Measurements from ENCODE around the gene TENT5C.

TENT5C gene

DNA sequence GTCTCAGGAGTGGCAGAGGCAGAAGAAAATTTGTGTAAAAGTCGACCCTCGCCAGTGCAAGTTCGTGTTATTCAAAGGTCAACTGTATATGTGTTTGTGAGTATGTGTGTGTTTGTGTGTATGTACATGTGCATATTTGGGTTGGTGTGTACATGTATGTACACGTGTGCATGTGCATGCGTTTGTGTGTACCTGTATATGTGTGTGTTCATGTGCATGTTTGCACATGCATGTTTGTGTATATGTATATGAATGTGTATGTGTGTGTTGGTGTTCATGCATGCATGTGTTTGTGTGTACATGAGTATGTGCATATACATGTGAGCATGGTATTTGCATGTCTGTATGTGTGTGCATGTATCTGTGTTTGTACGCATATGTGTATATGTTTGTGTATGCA, 21.7 kb upstream of the TENT5C start:
- no peak for TF ChIP-seq EZH2phosphoT487 (IDR thresholded peaks at IDR 0.05; ENCODE audit: borderline replicate concordance)
- TF ChIP-seq, protein P1, sequence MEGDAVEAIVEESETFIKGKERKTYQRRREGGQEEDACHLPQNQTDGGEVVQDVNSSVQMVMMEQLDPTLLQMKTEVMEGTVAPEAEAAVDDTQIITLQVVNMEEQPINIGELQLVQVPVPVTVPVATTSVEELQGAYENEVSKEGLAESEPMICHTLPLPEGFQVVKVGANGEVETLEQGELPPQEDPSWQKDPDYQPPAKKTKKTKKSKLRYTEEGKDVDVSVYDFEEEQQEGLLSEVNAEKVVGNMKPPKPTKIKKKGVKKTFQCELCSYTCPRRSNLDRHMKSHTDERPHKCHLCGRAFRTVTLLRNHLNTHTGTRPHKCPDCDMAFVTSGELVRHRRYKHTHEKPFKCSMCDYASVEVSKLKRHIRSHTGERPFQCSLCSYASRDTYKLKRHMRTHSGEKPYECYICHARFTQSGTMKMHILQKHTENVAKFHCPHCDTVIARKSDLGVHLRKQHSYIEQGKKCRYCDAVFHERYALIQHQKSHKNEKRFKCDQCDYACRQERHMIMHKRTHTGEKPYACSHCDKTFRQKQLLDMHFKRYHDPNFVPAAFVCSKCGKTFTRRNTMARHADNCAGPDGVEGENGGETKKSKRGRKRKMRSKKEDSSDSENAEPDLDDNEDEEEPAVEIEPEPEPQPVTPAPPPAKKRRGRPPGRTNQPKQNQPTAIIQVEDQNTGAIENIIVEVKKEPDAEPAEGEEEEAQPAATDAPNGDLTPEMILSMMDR (conservative IDR thresholded peaks at IDR 0.05; ENCODE audit: low read length), result no peak
- H3K79me2 ChIP-seq (ENCODE audit: insufficient read depth, low read length), result no peaks in the 10 kb centered on the region
- no peaks in the 10 kb centered on the region for H3K9me3 ChIP-seq (ENCODE audit: insufficient read depth, low read depth, low read length)
- H4K20me1 ChIP-seq (ENCODE audit: insufficient read depth, low read length, poor library complexity, severe bottlenecking), result no peaks in the 10 kb centered on the region
- no peaks in the 10 kb centered on the region for H3K9me2 ChIP-seq (replicated peaks; ENCODE audit: low read depth, low read length)
- no peaks in the 10 kb centered on the region for H3K27me3 ChIP-seq (ENCODE audit: insufficient read depth, low read length, poor library complexity, severe bottlenecking)
- H3F3A ChIP-seq (ENCODE audit: low read depth), result no peaks in the 10 kb centered on the region
- H2AFZ ChIP-seq (ENCODE audit: low read length), result no peak overlapping the region
- H3K36me3 ChIP-seq (ENCODE audit: insufficient read depth, low read length), result no peaks in the 10 kb centered on the region
- no peaks in the 10 kb centered on the region for H3K4me1 ChIP-seq (ENCODE audit: insufficient read depth, low read length, poor library complexity, severe bottlenecking)
- H3K9ac ChIP-seq (ENCODE audit: low read depth, low read length, poor library complexity, severe bottlenecking), result no peak overlapping the region
- no peak overlapping the region for H3K4me2 ChIP-seq (ENCODE audit: low read depth, low read length, poor library complexity, severe bottlenecking)
- H3K4me3 ChIP-seq (ENCODE audit: low read length, poor library complexity, severe bottlenecking), result no peak overlapping the region

GRCh38 chr1:117585086-117585485, 20.8 kb upstream of the TENT5C start:
- H3K4me3 ChIP-seq (ENCODE audit: low read length, poor library complexity, severe bottlenecking), result no peak overlapping the region
- H3K9me3 ChIP-seq (ENCODE audit: insufficient read depth, low read depth, low read length), result no peaks in the 10 kb centered on the region
- no peak overlapping the region for H3K9ac ChIP-seq (ENCODE audit: low read depth, low read length, poor library complexity, severe bottlenecking)
- no peaks in the 10 kb centered on the region for H3K36me3 ChIP-seq (ENCODE audit: insufficient read depth, low read length)
- no peaks in the 10 kb centered on the region for H3F3A ChIP-seq (ENCODE audit: low read depth)
- no peaks in the 10 kb centered on the region for H3K79me2 ChIP-seq (ENCODE audit: insufficient read depth, low read length)
- TF ChIP-seq, protein P1 (conservative IDR thresholded peaks at IDR 0.05; ENCODE audit: low read length), result no peak
- no peak overlapping the region for H2AFZ ChIP-seq (ENCODE audit: low read length)
- H3K27me3 ChIP-seq (ENCODE audit: insufficient read depth, low read length, poor library complexity, severe bottlenecking), result no peaks in the 10 kb centered on the region
- no peak overlapping the region for H3K4me2 ChIP-seq (ENCODE audit: low read depth, low read length, poor library complexity, severe bottlenecking)
- no peaks in the 10 kb centered on the region for H3K4me1 ChIP-seq (ENCODE audit: insufficient read depth, low read length, poor library complexity, severe bottlenecking)
- H3K9me2 ChIP-seq (replicated peaks; ENCODE audit: low read depth, low read length), result no peaks in the 10 kb centered on the region
- no peaks in the 10 kb centered on the region for H4K20me1 ChIP-seq (ENCODE audit: insufficient read depth, low read length, poor library complexity, severe bottlenecking)

GRCh38 chr1:117586337-117586736, 19.5 kb upstream of the TENT5C start:
- H2AFZ ChIP-seq (ENCODE audit: low read length), result no peak overlapping the region

More at GRCh38 chr1:117586337-117586736, 19.5 kb upstream of the TENT5C start:
- Histone ChIP-seq H3K4me3 (ENCODE audit: low read length, poor library complexity, severe bottlenecking) (no peak overlapping the region), H3K4me2 (ENCODE audit: low read depth, low read length, poor library complexity, severe bottlenecking) (no peak overlapping the region), H3K9me2 (replicated peaks; ENCODE audit: low read depth, low read length) (no peaks in the 10 kb centered on the region), H3K36me3 (ENCODE audit: insufficient read depth, low read length) (no peaks in the 10 kb centered on the region), H3K4me1 (ENCODE audit: insufficient read depth, low read length, poor library complexity, severe bottlenecking) (no peaks in the 10 kb centered on the region), H4K20me1 (ENCODE audit: insufficient read depth, low read length, poor library complexity, severe bottlenecking) (no peaks in the 10 kb centered on the region), H3K9me3 (ENCODE audit: insufficient read depth, low read depth, low read length) (no peaks in the 10 kb centered on the region), H3F3A (ENCODE audit: low read depth) (no peaks in the 10 kb centered on the region), H3K79me2 (ENCODE audit: insufficient read depth, low read length) (no peaks in the 10 kb centered on the region), H3K27me3 (ENCODE audit: insufficient read depth, low read length, poor library complexity, severe bottlenecking) (no peaks in the 10 kb centered on the region), H3K9ac (ENCODE audit: low read depth, low read length, poor library complexity, severe bottlenecking) (no peak overlapping the region)
- TF ChIP-seq EZH2phosphoT487 (IDR thresholded peaks at IDR 0.05; ENCODE audit: borderline replicate concordance), result no peak
- TF ChIP-seq, protein P1 (conservative IDR thresholded peaks at IDR 0.05; ENCODE audit: low read length), result no peak
